GM18858 (cell line): Measurements from ENCODE around the gene QTRT2.
A peak's percentile ranks its signal among the peaks of the same experiment; 100 is the strongest.

Experiments used
- ATAC-seq: cut with Tn5 transposase; IDR thresholded peaks from one replicate; pipeline ENCODE4 v1.9.1; 2021; ENCODE audit not compliant: unreplicated experiment

Gene QTRT2

GRCh38 chr3:114056130-114057010 is at the start of gene QTRT2, which contains the start of gene CCDC191:
QTRT2 (plus strand) TSS chr3:114056737; CDS start chr3:114065258, 8,521 bp downstream.
CCDC191 (minus strand) TSS chr3:114056526; CDS start chr3:114056466, 60 bp downstream.
- peak; percentile 93 for ATAC-seq

DNA sequence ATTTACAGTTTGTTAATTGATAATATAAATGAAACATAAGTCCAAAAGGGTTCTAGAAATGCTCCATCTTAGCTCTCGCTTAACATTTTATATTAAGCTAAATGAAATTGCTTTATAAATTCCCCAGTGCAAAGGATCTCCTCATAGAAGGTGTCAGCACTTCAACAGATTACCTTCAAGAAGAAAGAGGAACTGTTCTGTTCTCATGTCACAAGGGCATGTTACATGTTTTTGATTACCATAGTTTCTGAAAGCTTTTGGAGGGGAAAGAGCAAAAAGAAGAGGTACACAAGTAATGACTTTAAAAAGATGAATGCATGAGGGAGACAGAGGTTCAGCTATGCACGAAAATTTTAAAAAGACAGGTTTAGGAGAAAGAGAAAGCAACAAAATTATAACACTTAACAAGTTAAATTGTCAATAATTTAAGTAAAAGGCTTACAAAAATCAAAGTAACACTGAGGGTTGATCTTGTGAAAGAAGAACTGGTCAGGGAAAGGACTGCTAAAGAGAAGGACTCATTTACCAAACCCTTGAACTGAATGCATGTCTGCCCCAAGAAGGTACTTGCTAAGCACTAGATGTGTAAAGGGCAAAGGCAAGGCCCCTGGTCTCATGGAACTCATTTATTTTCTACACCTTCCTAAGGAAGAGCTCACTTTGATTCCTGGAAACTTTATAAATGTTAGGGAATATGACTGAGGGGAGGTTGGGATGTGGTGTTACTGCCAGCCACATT is 45.3 kb upstream of the QTRT2 start:
- ATAC-seq: peak; percentile 75

DNA sequence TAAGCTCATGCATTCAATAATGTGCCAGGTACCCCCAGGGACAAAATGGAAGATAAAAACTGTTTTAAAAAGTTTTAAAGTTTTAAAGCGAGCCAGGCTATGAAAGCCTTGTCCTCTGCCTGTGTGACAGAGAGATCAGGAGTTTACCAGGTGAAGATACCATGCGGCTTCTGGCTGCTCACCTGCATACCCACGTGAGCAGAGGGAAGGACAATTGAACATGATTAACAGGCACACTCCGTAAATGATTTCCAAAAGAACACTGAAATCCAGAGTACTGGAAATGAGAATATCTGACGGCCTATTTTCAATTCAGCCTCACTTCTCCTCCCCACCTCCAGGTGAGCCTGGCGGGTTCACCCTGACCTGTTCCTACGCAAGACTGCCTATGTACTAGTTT is 42.3 kb upstream of the QTRT2 start:
- no peak for ATAC-seq

GRCh38 chr3:114019486-114019885 is 37.1 kb upstream of the QTRT2 start:
- no peak for ATAC-seq

DNA sequence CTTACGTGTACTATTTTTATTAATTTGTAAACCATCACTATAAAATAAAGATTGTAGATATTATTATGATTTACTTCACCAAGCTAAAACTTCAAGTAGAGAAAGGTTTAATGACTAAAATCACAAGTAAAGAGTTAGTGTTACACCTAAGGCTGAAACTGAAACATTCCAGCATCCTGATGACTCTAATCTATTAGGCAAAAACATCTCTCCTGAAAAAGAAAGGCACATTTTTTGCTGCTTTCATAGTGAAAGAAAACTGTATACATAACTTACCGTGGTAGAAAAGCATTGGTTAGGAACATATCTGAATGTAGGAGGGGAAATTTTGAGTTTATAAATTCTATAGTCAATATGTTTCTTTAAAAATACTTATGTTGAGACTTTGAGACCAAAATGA is 35.6 kb upstream of the QTRT2 start:
- ATAC-seq: no peak

GRCh38 chr3:114022145-114022802 is 34.3 kb upstream of the QTRT2 start:
- ATAC-seq: no peak

DNA sequence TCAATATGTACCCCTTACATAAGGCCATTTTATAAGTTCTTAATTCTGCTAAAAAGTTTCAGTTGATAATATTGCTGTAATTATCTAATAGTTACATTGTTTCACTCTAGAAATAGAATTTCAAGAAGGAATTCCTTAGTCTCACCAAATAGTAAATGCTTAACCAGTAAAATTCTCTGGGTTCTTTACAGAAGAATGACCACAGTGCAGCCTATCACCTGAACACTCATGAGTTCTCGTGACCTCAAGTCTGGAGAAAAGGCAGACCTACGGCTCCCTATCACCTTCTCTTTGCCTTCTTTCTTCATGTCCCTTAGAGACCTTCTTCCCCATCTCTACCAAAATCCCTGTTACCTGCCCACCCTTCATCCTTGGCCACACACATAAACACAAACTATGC is 31.1 kb upstream of the QTRT2 start:
- no peak for ATAC-seq

DNA sequence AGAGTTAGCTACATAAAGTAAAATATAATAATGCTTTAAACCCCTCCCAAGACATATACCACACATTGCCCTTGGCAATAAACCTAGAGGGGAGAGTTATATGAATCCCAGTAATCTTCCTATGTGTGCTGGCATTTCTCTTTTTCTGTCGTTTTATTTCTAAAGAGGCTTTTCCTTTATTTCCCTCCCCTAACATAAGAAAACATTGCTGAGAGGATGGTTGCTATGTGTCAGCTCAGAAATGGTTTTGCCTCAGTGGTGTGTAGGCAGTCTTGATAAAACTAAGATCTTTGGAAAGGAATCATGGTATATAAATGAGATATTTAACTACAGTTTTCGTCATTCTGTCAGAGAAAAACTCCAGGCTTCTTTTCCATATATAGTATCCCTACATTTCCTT is 30.2 kb upstream of the QTRT2 start:
- ATAC-seq: no peak

DNA sequence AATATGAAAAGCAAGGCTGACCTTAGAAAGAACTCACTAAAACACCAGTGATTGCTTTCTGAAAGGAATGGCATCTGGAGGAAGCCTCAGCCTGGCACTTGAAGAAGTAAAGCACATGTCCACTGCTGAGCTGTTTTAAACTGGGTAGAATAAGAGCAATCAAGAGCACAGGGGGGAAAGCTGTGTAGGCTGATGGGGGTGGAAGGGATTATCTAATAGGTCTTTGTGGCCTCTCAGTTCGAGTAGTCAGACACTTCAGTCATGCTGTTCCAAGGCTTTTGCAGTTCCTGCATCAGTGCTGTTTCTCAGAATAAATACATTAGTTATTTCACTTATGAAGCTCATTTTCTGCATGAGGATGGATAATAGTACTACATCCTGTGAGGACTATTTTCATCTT is 22.8 kb upstream of the QTRT2 start:
- ATAC-seq: no peak

GRCh38 chr3:114034211-114034610 is 22.3 kb upstream of the QTRT2 start:
- no peak for ATAC-seq

DNA sequence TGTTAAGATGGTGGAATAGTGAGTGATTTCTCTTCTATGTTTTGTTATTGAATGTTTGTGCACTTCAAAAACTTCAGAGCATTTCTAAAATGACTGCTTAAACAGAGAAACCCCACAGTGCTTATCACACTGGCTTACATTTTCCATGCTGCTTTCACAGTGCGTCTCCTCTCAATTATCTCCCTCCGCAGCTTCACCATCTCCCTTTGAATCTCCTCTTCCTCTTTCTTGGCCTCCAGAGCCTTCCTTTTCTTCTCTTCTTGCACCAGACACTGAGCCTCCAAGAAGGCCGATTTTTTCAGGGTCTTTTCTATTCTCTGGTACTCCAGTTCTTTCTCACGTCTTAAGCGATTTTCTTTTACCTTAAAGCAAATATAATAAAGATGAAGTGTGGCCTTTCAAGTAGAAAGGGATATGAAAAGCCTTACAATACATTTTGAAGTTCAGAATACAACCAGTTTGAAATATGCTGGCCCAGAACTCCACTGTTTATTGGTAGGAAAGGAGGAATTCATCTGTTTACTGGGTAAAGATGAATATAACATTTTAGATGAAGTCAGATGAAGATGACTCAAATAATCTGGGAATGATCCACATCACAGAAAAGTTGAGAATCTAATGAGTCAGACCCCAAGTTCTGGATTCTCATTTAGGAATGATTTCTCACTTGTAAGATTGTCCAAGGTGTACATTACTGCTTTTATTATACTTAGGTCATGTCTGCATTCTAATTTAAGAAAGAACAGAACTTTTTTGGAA is 21.6 kb upstream of the QTRT2 start:
- ATAC-seq: no peak

DNA sequence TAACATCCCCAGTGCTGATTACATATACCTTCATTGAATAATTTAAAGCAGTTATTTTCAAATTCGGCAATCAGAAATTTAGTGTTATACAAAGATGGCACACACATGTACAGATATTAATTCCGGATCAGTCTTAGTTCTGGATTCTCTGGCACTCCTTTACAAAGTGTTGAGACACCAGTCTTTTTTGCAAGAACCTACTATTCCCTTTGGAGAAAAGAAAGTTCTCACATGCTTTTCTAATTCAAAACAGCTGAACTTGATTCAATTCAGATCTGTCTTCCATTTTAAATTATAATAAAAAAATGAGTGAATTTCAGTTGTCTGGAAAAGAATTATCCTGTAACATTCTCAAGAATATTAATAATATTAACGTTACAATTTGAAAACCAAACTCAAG is 20.6 kb upstream of the QTRT2 start:
- ATAC-seq: no peak

GRCh38 chr3:114043205-114043604 is 13.3 kb upstream of the QTRT2 start:
- ATAC-seq: no peak

- ATAC-seq: no peak
Observed at GRCh38 chr3:114052216-114052615, 4.3 kb upstream of the QTRT2 start.

- ATAC-seq: no peak
Observed at GRCh38 chr3:114057011-114057347, 442 bp downstream of the QTRT2 start.

GRCh38 chr3:114058646-114059045 is 2.1 kb downstream of the QTRT2 start:
- ATAC-seq: no peak

- ATAC-seq: no peak
Observed at GRCh38 chr3:114060906-114061655, 4.5 kb downstream of the QTRT2 start.

DNA sequence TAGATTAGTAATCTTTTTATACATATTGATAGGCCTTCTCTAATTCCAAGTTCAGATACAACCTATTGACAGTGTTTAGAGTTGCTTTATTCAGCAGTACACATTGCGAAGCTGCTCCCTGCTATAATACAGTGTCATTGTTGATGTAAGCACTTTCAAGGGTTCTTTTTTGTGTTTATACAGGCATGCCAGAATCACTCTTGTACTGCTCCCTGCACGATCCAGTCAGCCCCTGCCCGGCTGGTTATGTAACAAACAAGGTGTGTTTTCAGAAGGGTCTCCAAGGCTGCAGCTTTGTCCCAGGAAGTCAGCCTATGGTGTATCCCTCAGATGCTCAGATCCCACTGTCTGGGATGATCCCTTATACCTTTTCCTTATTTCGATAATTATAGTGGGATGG is 11.3 kb downstream of the QTRT2 start:
- ATAC-seq: no peak

DNA sequence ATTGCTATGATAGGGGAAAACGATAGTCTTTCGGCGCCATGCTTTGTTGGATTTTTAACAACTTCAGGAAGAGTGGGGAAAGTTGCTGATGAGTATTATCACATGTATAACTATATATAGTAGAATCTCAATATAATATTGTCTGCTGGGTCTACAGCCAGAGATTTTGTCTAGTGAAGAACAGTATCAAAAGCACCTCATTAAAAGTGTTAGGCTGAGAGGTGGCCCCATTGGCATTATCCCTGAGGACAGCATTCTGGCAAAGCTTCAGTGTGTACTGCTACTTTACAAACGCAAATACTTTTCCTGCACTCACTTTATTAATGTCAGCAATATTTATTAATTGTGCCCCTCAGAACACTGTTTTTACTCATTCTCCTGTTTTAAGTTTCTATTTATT is 11.8 kb downstream of the QTRT2 start:
- ATAC-seq: no peak

DNA sequence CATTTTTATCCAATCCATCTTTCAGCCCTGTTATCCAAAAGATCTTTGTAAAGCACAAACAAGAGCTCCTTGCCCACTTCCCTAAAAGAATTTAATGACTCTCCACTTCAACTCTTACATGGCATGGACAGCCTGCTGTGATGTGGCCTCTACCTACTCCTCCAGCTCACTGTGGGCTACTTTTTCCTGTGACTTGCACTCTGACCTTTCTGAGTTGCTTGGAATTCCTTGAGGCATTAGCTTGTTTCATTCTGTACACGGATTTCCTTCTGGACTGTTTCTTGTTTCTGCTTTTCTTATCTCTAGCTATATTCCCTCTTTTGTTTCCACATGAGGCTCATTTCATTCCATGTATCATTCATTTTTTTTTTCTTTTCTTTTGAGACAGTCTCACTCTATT is 15.2 kb downstream of the QTRT2 start:
- ATAC-seq: no peak
